Calu3 (cell line): Measurements from ENCODE around the gene IGF1R. TPM values are rescaled to one million over a fixed set of nuclear protein-coding genes. Genes with fewer than 3 reads are reported as not detected.

Experiments
- BruUV-seq: library from RNA; stranded (reverse); fragments of 400-500 nt; replicated peaks from 2 replicates; lab custom pipeline; 2021; lab: Mats Ljungman, UMichigan
- CTCF ChIA-PET: fragments of 300-600 bp; sonication (Branson Sonifier 250); formaldehyde crosslinking; loops from one replicate; lab custom pipeline; 2022; ENCODE audit warnings: antibody characterized with exemption; lab: Charles Lee
- DNase-seq: peaks from one replicate; pipeline ENCODE4 v3.0.0; 2022
- H3K27ac Mint-ChIP-seq: one replicate; pipeline ENCODE4 v1.8.0; 2022; ENCODE audit warnings: mixed read lengths; ENCODE audit not compliant: unreplicated experiment
- H3K27me3 Mint-ChIP-seq: one replicate; pipeline ENCODE4 v1.8.0; 2022; ENCODE audit warnings: mixed read lengths; ENCODE audit not compliant: unreplicated experiment
- H3K36me3 Mint-ChIP-seq: one replicate; pipeline ENCODE4 v1.8.0; 2022; ENCODE audit warnings: mild to moderate bottlenecking, moderate library complexity, mixed read lengths; ENCODE audit not compliant: insufficient read depth, unreplicated experiment
- H3K4me1 Mint-ChIP-seq: one replicate; pipeline ENCODE4 v1.8.0; 2022; ENCODE audit warnings: mild to moderate bottlenecking, low read depth, mixed read lengths; ENCODE audit not compliant: unreplicated experiment
- H3K4me3 Mint-ChIP-seq: one replicate; pipeline ENCODE4 v1.8.0; 2022; ENCODE audit warnings: mild to moderate bottlenecking, low read depth, moderate library complexity, mixed read lengths; ENCODE audit not compliant: unreplicated experiment
- H3K9me3 Mint-ChIP-seq: one replicate; pipeline ENCODE4 v1.8.0; 2022; ENCODE audit warnings: low read depth, mixed read lengths; ENCODE audit not compliant: unreplicated experiment
- intact Hi-C: fragments of 100-400 bp; cut with micrococcal nuclease; formaldehyde crosslinking; loops from one replicate; pipeline ENCODE4 v1.10.0; 2022; ENCODE audit not compliant: unreplicated experiment
- total RNA-seq: library from RNA; stranded (reverse); gene quantifications from 2 replicates; pipeline ENCODE4 v1.2.3, GENCODE V29; 2022
- TF ChIP-seq, protein P1 (sequence below): fragments of 200-600 bp; IDR thresholded peaks from one replicate; pipeline ENCODE4 v1.8.0; 2022; ENCODE audit warnings: antibody characterized with exemption; ENCODE audit not compliant: unreplicated experiment

Gene IGF1R
- total RNA-seq, 1 experiment from 2014 or later, result 73.9 TPM

DNA sequence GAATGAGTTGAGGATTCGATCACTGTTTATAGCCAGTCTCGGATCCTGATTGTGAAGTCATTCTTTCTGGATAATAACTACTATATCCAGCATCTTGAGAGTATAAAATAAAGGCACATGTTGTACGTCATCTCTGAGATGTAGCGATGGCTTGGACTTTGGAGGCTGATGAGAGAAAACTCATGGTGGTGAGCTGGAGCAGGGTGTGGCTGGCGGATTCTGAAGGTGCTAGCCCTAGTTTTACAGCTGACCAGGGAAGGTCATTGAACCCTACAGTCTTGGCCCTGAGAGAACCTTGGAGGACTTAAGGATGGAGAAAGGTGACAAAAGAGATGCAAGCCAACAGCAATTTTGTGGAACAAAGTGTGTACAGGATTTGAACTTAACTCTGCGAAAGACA, 153.8 kb downstream of the IGF1R start:
- TF ChIP-seq, protein P1, sequence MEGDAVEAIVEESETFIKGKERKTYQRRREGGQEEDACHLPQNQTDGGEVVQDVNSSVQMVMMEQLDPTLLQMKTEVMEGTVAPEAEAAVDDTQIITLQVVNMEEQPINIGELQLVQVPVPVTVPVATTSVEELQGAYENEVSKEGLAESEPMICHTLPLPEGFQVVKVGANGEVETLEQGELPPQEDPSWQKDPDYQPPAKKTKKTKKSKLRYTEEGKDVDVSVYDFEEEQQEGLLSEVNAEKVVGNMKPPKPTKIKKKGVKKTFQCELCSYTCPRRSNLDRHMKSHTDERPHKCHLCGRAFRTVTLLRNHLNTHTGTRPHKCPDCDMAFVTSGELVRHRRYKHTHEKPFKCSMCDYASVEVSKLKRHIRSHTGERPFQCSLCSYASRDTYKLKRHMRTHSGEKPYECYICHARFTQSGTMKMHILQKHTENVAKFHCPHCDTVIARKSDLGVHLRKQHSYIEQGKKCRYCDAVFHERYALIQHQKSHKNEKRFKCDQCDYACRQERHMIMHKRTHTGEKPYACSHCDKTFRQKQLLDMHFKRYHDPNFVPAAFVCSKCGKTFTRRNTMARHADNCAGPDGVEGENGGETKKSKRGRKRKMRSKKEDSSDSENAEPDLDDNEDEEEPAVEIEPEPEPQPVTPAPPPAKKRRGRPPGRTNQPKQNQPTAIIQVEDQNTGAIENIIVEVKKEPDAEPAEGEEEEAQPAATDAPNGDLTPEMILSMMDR, result no peak
- intact Hi-C loops, result loop anchor here (10.0 kb wide), 1 partner anchor 357 kb away; no protein-coding TSS in a partner anchor
- Mint-ChIP-seq H3K4me3 (no peak overlapping the region), H3K36me3 (peaks cover 11% of the 10 kb centered on the region), H3K9me3 (no peaks in the 10 kb centered on the region), H3K27me3 (no peaks in the 10 kb centered on the region), H3K27ac (peak overlapping the region; percentile 83), H3K4me1 (peaks cover 85% of the 10 kb centered on the region)
- DNase-seq, result no peak
- no TSS peak for BruUV-seq
- CTCF ChIA-PET, result interaction anchor here (0.6 kb wide), 1 partner anchor 147 kb away, joined by 6 read pairs; no protein-coding TSS in a partner anchor

DNA sequence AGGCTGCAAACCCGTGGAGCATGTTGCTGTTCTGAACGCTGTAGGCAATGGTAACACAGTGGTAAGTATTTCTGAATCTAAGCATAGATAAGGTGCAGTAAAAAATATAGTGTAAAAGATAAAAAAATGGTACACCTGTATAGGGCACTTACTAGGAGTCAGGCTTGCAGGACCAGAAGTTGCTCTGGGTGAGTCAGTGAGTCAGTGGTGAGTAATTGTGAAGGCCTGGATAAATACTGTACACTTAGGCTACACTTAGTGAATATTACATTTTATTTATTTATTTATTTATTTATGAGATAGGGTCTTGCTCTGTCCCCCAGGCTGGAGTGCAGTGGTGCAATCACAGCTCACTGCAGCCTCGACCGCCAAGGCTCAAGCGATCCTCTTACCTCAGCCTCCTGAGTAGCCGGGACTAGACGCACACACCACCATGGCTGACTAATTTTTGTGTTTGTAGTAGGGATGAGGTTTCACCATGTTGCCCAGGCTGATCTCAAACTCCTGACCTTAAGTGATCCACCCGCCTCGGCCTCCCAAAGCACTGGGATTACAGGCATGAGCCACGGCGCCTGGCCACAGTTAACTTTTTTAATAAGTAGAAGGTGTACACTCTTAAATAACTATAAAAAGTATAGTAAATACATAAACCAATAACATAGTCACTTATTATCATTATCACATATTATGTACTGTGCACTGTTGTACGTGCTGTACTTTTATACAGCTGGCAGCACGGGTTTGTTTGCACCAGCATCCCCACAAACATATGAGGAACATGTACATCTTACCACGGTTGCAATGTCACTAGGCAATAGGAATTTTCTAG, 155.1 kb downstream of the IGF1R start:
- H3K27me3 Mint-ChIP-seq, result no peaks in the 10 kb centered on the region
- no TSS peak for BruUV-seq
- intact Hi-C loops, result loop anchor here (10.0 kb wide), 1 partner anchor 359 kb away; no protein-coding TSS in a partner anchor
- no peak overlapping the region for H3K4me3 Mint-ChIP-seq
- CTCF ChIA-PET, result no interaction called here
- TF ChIP-seq, protein P1, result no peak
- H3K27ac Mint-ChIP-seq, result no peak overlapping the region
- peak; percentile 39 for DNase-seq
- H3K4me1 Mint-ChIP-seq, result peaks cover 72% of the 10 kb centered on the region
- H3K36me3 Mint-ChIP-seq, result peaks cover 11% of the 10 kb centered on the region
- no peaks in the 10 kb centered on the region for H3K9me3 Mint-ChIP-seq

DNA sequence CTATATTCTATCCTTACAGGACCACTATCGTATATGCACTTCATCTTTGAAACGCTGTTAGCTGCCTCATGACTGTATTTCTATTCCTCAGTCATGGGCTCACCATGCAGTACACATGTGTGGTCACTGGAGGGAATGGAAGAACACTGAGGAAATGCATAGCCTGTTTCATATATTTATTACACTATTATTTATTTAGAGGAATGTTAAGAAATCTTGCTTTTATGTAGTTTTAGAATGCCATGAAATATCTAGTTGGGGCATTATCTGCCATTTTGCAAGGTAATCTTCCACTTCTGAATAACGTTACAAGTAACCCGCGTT, 155.7 kb downstream of the IGF1R start:
- no peaks in the 10 kb centered on the region for H3K27me3 Mint-ChIP-seq
- H3K4me3 Mint-ChIP-seq, result no peak overlapping the region
- H3K27ac Mint-ChIP-seq, result no peak overlapping the region
- H3K36me3 Mint-ChIP-seq, result peaks cover 11% of the 10 kb centered on the region
- peaks cover 66% of the 10 kb centered on the region for H3K4me1 Mint-ChIP-seq
- DNase-seq, result no peak
- CTCF ChIA-PET, result no interaction called here
- intact Hi-C loops, result loop anchor here (10.0 kb wide), 1 partner anchor 359 kb away; no protein-coding TSS in a partner anchor
- no TSS peak for BruUV-seq
- TF ChIP-seq, protein P1, result no peak
- no peaks in the 10 kb centered on the region for H3K9me3 Mint-ChIP-seq

DNA sequence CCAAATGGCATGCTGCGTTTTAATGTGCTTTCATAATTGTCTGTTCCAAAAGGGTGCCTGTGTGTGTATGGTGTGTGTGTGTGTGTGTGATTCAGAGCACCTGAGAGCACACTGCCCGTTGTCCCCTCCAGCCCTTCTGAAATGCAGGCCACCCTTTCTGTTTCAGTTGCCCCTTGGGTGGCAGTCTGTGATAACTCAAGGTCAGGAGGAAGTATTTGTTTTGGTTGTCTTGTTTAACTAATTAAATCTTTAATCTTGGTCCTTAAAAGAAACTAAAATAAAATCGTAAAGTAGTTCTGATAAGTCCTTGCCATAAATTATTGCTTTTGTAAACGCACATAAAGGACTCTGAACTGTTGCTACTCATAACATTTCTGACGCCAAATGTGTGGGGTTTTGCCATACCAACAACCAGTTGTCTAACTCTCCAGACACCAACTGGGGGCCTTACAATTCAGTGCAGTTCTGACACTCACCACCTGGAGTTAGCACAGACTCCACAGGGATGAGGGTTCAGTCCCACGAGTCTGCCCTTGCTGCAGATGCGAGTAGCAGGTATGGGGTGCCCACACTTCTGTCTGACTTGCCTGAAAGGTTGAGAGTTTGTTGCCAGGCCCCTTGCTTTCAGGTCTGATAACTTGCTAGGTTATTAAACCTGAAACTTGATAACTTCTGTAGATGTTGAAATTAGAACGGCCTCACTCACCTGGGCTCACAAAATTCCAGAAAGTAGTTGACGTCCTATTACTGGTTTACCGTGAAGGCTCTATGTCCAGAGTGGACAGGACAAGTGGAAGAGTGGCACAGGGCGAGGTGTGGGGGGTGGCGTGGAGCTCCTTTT, 157.3 kb downstream of the IGF1R start:
- Mint-ChIP-seq H3K27me3 (no peaks in the 10 kb centered on the region), H3K4me1 (peaks cover 50% of the 10 kb centered on the region), H3K27ac (peak overlapping the region; percentile 27), H3K4me3 (no peak overlapping the region), H3K9me3 (no peaks in the 10 kb centered on the region), H3K36me3 (peaks cover 14% of the 10 kb centered on the region)
- BruUV-seq, result no TSS peak
- TF ChIP-seq, protein P1, result no peak
- no peak for DNase-seq
- CTCF ChIA-PET, result interaction anchor here (0.8 kb wide), 1 partner anchor 42 kb away, joined by 3 read pairs; no protein-coding TSS in a partner anchor
- intact Hi-C loops, result loop anchor here (10.0 kb wide), 1 partner anchor 361 kb away; no protein-coding TSS in a partner anchor
